GM12878 (cell line): ENCODE measurements around the gene PTPN14. TPM values are rescaled to one million over a fixed set of nuclear protein-coding genes. Genes with fewer than 3 reads are reported as not detected.

Experiments used
- ATAC-seq: fragments of 200-7000 bp; cut with Tn5 transposase; 3 replicates; pipeline ENCODE4 v1.9.1; 2020; ENCODE audit warnings: mild to moderate bottlenecking, moderate library complexity
- BruUV-seq: library from RNA; stranded (reverse); fragments of 400-500 nt; replicated peaks from 2 replicates; lab custom pipeline; 2021; lab: Mats Ljungman, UMichigan
- CTCF ChIA-PET: fragments of 300-600 bp; sonication (Branson Sonifier 250); formaldehyde crosslinking; extraction: SDS; loops from one replicate; lab custom pipeline; 2021; ENCODE audit warnings: inconsistent platforms; lab: Yijun Ruan, JAX
- POLR2A ChIA-PET: fragments of 350-600 bp; formaldehyde crosslinking; extraction: SDS; loops from one replicate; lab custom pipeline; 2021; ENCODE audit warnings: inconsistent platforms; lab: Charles Lee
- RAD21 ChIA-PET: fragments of 300-600 bp; sonication (Branson Sonifier 250); formaldehyde crosslinking; loops from one replicate; lab custom pipeline; 2023; ENCODE audit warnings: antibody characterized with exemption; ENCODE audit not compliant: unreplicated experiment; lab: Charles Lee
- SMC1A ChIA-PET: fragments of 300-600 bp; sonication (Branson Sonifier 250); formaldehyde crosslinking; loops from one replicate; lab custom pipeline; 2023; ENCODE audit not compliant: unreplicated experiment, uncharacterized antibody; lab: Charles Lee
- DNase-seq: peaks from one replicate; pipeline ENCODE4 v3.0.0-alpha.2; 2011; ENCODE audit warnings: low read depth, low spot score
- FAIRE-seq: peaks from 3 replicates; lab custom pipeline; 2011; peaks lifted over from hg19 to GRCh38; lab: Jason Lieb, UNC
- H2AFZ ChIP-seq: 2 replicates; pipeline ENCODE4 v1.6.0; 2011; ENCODE audit warnings: low read depth, low read length, control low read depth; ENCODE audit not compliant: control insufficient read depth
- H3K27ac ChIP-seq: 2 replicates; pipeline ENCODE4 v1.5.1; 2011; ENCODE audit warnings: control low read depth; ENCODE audit not compliant: control insufficient read depth, insufficient read depth
- H3K27me3 ChIP-seq, 2 experiments: replicated peaks in 1 of 2; 2 replicates each; pipeline versions ENCODE4 v1.6.0 to v1.6.1; 2011; ENCODE audit warnings: low read length in 1 of 2; ENCODE audit not compliant: control insufficient read depth in 2 of 2, insufficient read depth in 2 of 2
- H3K36me3 ChIP-seq, 2 experiments: 2 replicates each; pipeline ENCODE4 v1.5.1; 2011; ENCODE audit warnings: low read length in 1 of 2; ENCODE audit not compliant: control insufficient read depth in 2 of 2, insufficient read depth in 2 of 2
- H3K4me1 ChIP-seq: 2 replicates; pipeline ENCODE4 v1.6.1; 2011; ENCODE audit warnings: mild to moderate bottlenecking, low read length, moderate library complexity, mixed read lengths; ENCODE audit not compliant: control insufficient read depth, insufficient read depth
- H3K4me2 ChIP-seq: 2 replicates; pipeline ENCODE4 v1.6.0; 2011; ENCODE audit warnings: control low read depth; ENCODE audit not compliant: control insufficient read depth, insufficient read depth
- H3K4me3 ChIP-seq: fragments of 200-600 bp; sonication (generic); 2 replicates; pipeline ENCODE4 v1.5.1; 2016
- H3K79me2 ChIP-seq: 2 replicates; pipeline ENCODE4 v1.6.0; 2011; ENCODE audit warnings: low read length; ENCODE audit not compliant: control insufficient read depth, insufficient read depth
- H3K9ac ChIP-seq: 2 replicates; pipeline ENCODE4 v1.8.0; 2011; ENCODE audit warnings: low read length, control low read depth, mixed read lengths; ENCODE audit not compliant: control insufficient read depth, insufficient read depth
- H3K9me3 ChIP-seq: replicated peaks from 3 replicates; pipeline ENCODE4 v1.5.1; 2011; ENCODE audit warnings: mild to moderate bottlenecking, low read length; ENCODE audit not compliant: control insufficient read depth, insufficient read depth
- H4K20me1 ChIP-seq: 2 replicates; pipeline ENCODE4 v1.6.0; 2011; ENCODE audit not compliant: control insufficient read depth, insufficient read depth
- BHLHE40 ChIP-seq, 2 experiments: fragments of 450-650 bp in 1 of 2; IDR thresholded peaks; 2 replicates each; pipeline ENCODE4 v1.6.1; 2011 to 2017; ENCODE audit warnings: low read depth in 2 of 2, borderline replicate concordance in 1 of 2, improper control_type of control experiment in 1 of 2, low read length in 1 of 2, mild to moderate bottlenecking in 1 of 2
- GABPA ChIP-seq: IDR thresholded peaks from 2 replicates; pipeline ENCODE4 v1.6.1; 2014; ENCODE audit warnings: antibody characterized with exemption, low read depth, mild to moderate bottlenecking, inconsistent platforms
- HDAC6 ChIP-seq: fragments of 200-600 bp; sonication (generic); IDR thresholded peaks from one replicate; pipeline ENCODE4 v1.8.0; 2017; ENCODE audit warnings: antibody characterized with exemption; ENCODE audit not compliant: unreplicated experiment
- IRF4 ChIP-seq: IDR thresholded peaks from 2 replicates; pipeline ENCODE4 v1.6.1; 2011; ENCODE audit warnings: low read depth, low read length
- KLF5 ChIP-seq: fragments of 450-650 bp; IDR thresholded peaks from 2 replicates; pipeline ENCODE4 v1.6.1; 2014; ENCODE audit warnings: mild to moderate bottlenecking; ENCODE audit not compliant: partially characterized antibody
- MEF2A ChIP-seq: IDR thresholded peaks from 2 replicates; pipeline ENCODE4 v1.6.1; 2011; ENCODE audit warnings: low read depth, mild to moderate bottlenecking, low read length, moderate library complexity; ENCODE audit not compliant: insufficient read depth
- MYB ChIP-seq: fragments of 150-350 bp; IDR thresholded peaks from 2 replicates; pipeline ENCODE4 v1.6.1; 2014; ENCODE audit warnings: mild to moderate bottlenecking, low read depth, low read length, borderline replicate concordance
- NR2F1 ChIP-seq: fragments of 450-650 bp; conservative IDR thresholded peaks from 2 replicates; pipeline ENCODE4 v1.6.1; 2017; ENCODE audit warnings: mild to moderate bottlenecking
- RFX5 ChIP-seq: IDR thresholded peaks from 2 replicates; pipeline ENCODE4 v1.6.1; 2011; ENCODE audit warnings: low read depth, low read length, improper control_type of control experiment
- RUNX3 ChIP-seq: IDR thresholded peaks from 2 replicates; pipeline ENCODE4 v1.6.1; 2012; ENCODE audit warnings: low read length, inconsistent platforms
- SIN3A ChIP-seq: IDR thresholded peaks from 2 replicates; pipeline ENCODE4 v1.6.1; 2012; ENCODE audit warnings: low read depth, low read length, improper control_type of control experiment
- SMARCA5 ChIP-seq: fragments of 450-650 bp; IDR thresholded peaks from 2 replicates; pipeline ENCODE4 v1.6.1; 2017; ENCODE audit warnings: mild to moderate bottlenecking
- STAT1 ChIP-seq: fragments of 450-650 bp; conservative IDR thresholded peaks from 2 replicates; pipeline ENCODE4 v1.6.1; 2014; ENCODE audit warnings: antibody characterized with exemption, mild to moderate bottlenecking
- ZBED1 ChIP-seq: IDR thresholded peaks from 2 replicates; pipeline ENCODE4 v1.6.1; 2016; ENCODE audit warnings: borderline replicate concordance
- ZNF274 ChIP-seq: IDR thresholded peaks from one replicate; pipeline ENCODE4 v1.8.0; 2011; ENCODE audit not compliant: insufficient read length, insufficient read depth
- WGBS: methylation state at CpG from one replicate; pipeline ENCODE4 v1.1.6; 2016; ENCODE audit warnings: low lambda C conversion rate; ENCODE audit not compliant: insufficient replicate concordance, insufficient coverage; ENCODE audit errors: missing lambda C conversion rate; 5-methylcytosine and 5-hydroxymethylcytosine counted together
- in situ Hi-C: fragments of 300-500 bp; cut with MboI; formaldehyde crosslinking; loops from 9 replicates; pipeline ENCODE4 v1.14.3; 2018; ENCODE audit warnings: mixed read lengths
- intact Hi-C: fragments of 100-400 bp; cut with micrococcal nuclease; formaldehyde crosslinking; loops from one replicate; pipeline ENCODE4 v1.14.2; 2022; ENCODE audit not compliant: unreplicated experiment
- polyA plus RNA-seq, 11 experiments: library from polyadenylated mRNA; depleted of rRNA in 4 of 11; unstranded in 6 of 11; stranded (reverse) in 5 of 11; fragments of >200 nt; fragmentation: Nextera tagmentation in 4 of 11; fragmentation: Illumina TruSeq in 1 of 11; extraction: Ambion mirVana in 4 of 11; extraction: Trizol in 1 of 11; gene quantifications; 1 replicate in 1 of 11; 2 replicates in 10 of 11; pipeline versions ENCODE4 v1.2.1 to v1.2.3, GENCODE V29; 2011 to 2016; ENCODE audit warnings: inconsistent platforms in 2 of 11, missing spikeins in 2 of 11, low read depth in 1 of 11
- total RNA-seq, 4 experiments: library from RNA; depleted of rRNA in 3 of 4; stranded (reverse); fragments of >200 nt in 3 of 4; fragmentation: Illumina TruSeq in 1 of 4; extraction: Trizol in 1 of 4; gene quantifications; 2 replicates each; pipeline versions ENCODE4 v1.2.1 to v1.2.3, GENCODE V29; 2013 to 2021
- TF ChIP-seq, protein P1 (sequence below): fragments of 450-650 bp; IDR thresholded peaks from 2 replicates; pipeline ENCODE4 v1.6.1; 2014; ENCODE audit warnings: mild to moderate bottlenecking

PTPN14 gene
- total and polyA plus RNA-seq, 10 of the 15 experiments (the other 5 are each of a cell fraction or from before 2014, with no cell fraction given): 0.05 to 5.1 (median 0.44) TPM

DNA sequence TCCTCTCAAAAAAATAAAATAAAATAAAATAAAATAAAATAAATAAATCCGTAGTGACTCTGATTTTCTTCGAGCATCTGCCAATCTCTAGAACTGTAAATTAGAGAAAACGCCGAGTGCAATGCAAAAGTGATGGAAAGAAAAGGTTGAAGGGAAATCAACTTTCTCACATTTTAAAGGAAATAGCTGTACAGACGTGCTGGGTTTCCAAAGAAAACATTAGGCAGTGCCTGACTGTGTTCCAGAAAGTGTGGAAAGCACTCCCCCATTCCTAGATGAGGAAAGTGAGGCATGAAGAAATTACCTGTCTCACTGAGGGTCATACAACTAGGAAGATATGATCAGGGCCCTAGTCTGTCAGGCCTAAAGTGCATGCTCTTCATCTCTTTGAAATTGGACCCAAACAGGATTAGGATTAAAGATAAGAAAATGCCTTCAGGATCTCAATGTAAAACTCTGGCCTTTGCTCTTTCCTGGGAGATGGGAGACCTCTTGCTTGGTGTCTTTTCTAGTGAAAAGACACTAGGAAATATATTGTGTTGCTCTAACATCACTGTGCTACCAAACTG lies 1.8 kb upstream of the PTPN14 start:
- CTCF ChIA-PET: interaction anchor here (0.9 to 1.5 kb wide), 2 partner anchors 32 to 47 kb away, joined by 3 to 4 read pairs; no protein-coding TSS in a partner anchor
- FAIRE-seq: no peak

GRCh38 chr1:214552174-214552608 lies 789 bp upstream of the PTPN14 start:
- no peaks in the 10 kb centered on the region for H4K20me1 ChIP-seq
- no peak overlapping the region for H3K27ac ChIP-seq
- BruUV-seq: no TSS peak
- no peak overlapping the region for H3K4me3 ChIP-seq
- ChIA-PET CTCF (interaction anchor here (1.5 kb wide), 2 partner anchors 32 to 46 kb away, joined by 3 to 5 read pairs; no protein-coding TSS in a partner anchor), SMC1A (interaction anchor here (0.9 to 8.2 kb wide), 4 partner anchors 9 to 33 kb away, joined by 3 to 83 read pairs (median 34); no protein-coding TSS in a partner anchor), RAD21 (interaction anchor here (0.7 to 6.7 kb wide), 4 partner anchors 14 to 136 kb away, joined by 3 to 51 read pairs (median 3); no protein-coding TSS in a partner anchor), POLR2A (interaction anchor here (1.0 to 5.0 kb wide), 5 partner anchors 9 to 109 kb away, joined by 3 to 40 read pairs (median 3); no protein-coding TSS in a partner anchor)
- peaks cover 3 to 7% of the 10 kb centered on the region in 2 experiments; a peak in 3 of 4 replicates for H3K27me3 ChIP-seq
- no peaks in the 10 kb centered on the region for H3K9me3 ChIP-seq
- FAIRE-seq: no peak
- H3K4me1 ChIP-seq: no peaks in the 10 kb centered on the region
- 20% methylated on average over 15 of the region's 15 CpGs for WGBS
- H2AFZ ChIP-seq: no peak overlapping the region
- no peak for ATAC-seq
- no peak overlapping the region for H3K9ac ChIP-seq
- in situ Hi-C loops (no loop called here), intact Hi-C loops (no loop called here)
- TF ChIP-seq ZNF274 (no peak), NR2F1 (no peak), MYB (no peak), HDAC6 (no peak), SIN3A (no peak)
- TF ChIP-seq, protein P1, sequence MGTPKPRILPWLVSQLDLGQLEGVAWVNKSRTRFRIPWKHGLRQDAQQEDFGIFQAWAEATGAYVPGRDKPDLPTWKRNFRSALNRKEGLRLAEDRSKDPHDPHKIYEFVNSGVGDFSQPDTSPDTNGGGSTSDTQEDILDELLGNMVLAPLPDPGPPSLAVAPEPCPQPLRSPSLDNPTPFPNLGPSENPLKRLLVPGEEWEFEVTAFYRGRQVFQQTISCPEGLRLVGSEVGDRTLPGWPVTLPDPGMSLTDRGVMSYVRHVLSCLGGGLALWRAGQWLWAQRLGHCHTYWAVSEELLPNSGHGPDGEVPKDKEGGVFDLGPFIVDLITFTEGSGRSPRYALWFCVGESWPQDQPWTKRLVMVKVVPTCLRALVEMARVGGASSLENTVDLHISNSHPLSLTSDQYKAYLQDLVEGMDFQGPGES: no peak
- H3K79me2 ChIP-seq: no peaks in the 10 kb centered on the region
- no peak for DNase-seq
- H3K4me2 ChIP-seq: no peak overlapping the region
- no peaks in the 10 kb centered on the region for H3K36me3 ChIP-seq

More for the DNA sequence above, 1.8 kb upstream of the PTPN14 start:
- TF ChIP-seq BHLHE40 (IDR thresholded peaks at IDR 0.05; ENCODE audit: borderline replicate concordance in 1 of 2, low read depth in 2 of 2, low read length in 1 of 2): no peak
- no peak for TF ChIP-seq RFX5
- no peak for TF ChIP-seq ZBED1
- no peak for TF ChIP-seq IRF4
- no peak for TF ChIP-seq SMARCA5
- no peak for TF ChIP-seq MEF2A
- TF ChIP-seq KLF5: no peak
- TF ChIP-seq RUNX3: no peak
- no peak for TF ChIP-seq GABPA
- TF ChIP-seq STAT1: no peak
- Histone ChIP-seq H3K27ac (no peak overlapping the region), H3K27me3 (peaks cover 3 to 7% of the 10 kb centered on the region in 2 experiments; a peak in 3 of 4 replicates), H3K79me2 (no peaks in the 10 kb centered on the region), H3K9me3 (no peaks in the 10 kb centered on the region), H4K20me1 (no peaks in the 10 kb centered on the region), H3K4me2 (no peak overlapping the region), H2AFZ (no peak overlapping the region), H3K36me3 (no peaks in the 10 kb centered on the region), H3K9ac (no peak overlapping the region), H3K4me3 (no peak overlapping the region), H3K4me1 (no peaks in the 10 kb centered on the region)
- WGBS: 51% methylated on average over 5 of the region's 5 CpGs
- intact Hi-C loops (no loop called here), in situ Hi-C loops (no loop called here)
- SMC1A ChIA-PET: interaction anchor here (0.9 to 8.2 kb wide), 7 partner anchors 10 to 114 kb away, joined by 3 to 64 read pairs (median 7); no protein-coding TSS in a partner anchor
- no peak for ATAC-seq
- POLR2A ChIA-PET: interaction anchor here (1.2 kb wide), 1 partner anchor 109 kb away, joined by 3 read pairs; no protein-coding TSS in a partner anchor
- DNase-seq: no peak
- RAD21 ChIA-PET: interaction anchor here (1.3 to 1.6 kb wide), 3 partner anchors 12 to 80 kb away, joined by 3 to 6 read pairs (median 3); no protein-coding TSS in a partner anchor
- BruUV-seq: no TSS peak
